Neural cell (in vitro differentiated cells): Measurements from ENCODE around the gene AGTR1. TPM values are rescaled to one million over a fixed set of nuclear protein-coding genes. Genes with fewer than 3 reads are reported as not detected.

Experiments used
- H2AFZ ChIP-seq: fragments of 200-600, 300-800 bp; sonication (generic), shearing (Covaris generic); 2 replicates; pipeline ENCODE4 v1.6.0; 2014; ENCODE audit warnings: low read depth, mild to moderate bottlenecking, antibody characterized with exemption, low read length, moderate library complexity
- H3F3A ChIP-seq: fragments of 200-600 bp; shearing (Covaris generic); 2 replicates; pipeline ENCODE4 v1.6.1; 2016; ENCODE audit warnings: mild to moderate bottlenecking, moderate library complexity, mixed read lengths, antibody characterized with exemption, low read length; ENCODE audit not compliant: insufficient read depth, poor library complexity, severe bottlenecking
- H3K27ac ChIP-seq: fragments of 200-600, 300-800 bp; sonication (generic), shearing (Covaris generic); 2 replicates; pipeline ENCODE4 v1.5.1; 2014; ENCODE audit warnings: mild to moderate bottlenecking, low read length, moderate library complexity
- H3K27me3 ChIP-seq: fragments of 300-800, 200-600 bp; sonication (generic), shearing (Covaris generic); 2 replicates; pipeline ENCODE4 v1.6.0; 2014; ENCODE audit warnings: mild to moderate bottlenecking, low read depth, low read length, moderate library complexity; ENCODE audit not compliant: insufficient read depth
- H3K36me3 ChIP-seq: fragments of 300-800, 200-600 bp; sonication (generic), shearing (Covaris generic); 2 replicates; pipeline ENCODE4 v1.5.1; 2014; ENCODE audit warnings: mild to moderate bottlenecking, antibody characterized with exemption, low read length, moderate library complexity; ENCODE audit not compliant: insufficient read depth
- H3K4me2 ChIP-seq: fragments of 300-800, 200-600 bp; sonication (generic), shearing (Covaris generic); 2 replicates; pipeline ENCODE4 v1.6.0; 2014; ENCODE audit warnings: mild to moderate bottlenecking, low read length
- H3K4me3 ChIP-seq: fragments of 300-800, 200-600 bp; sonication (generic), shearing (Covaris generic); 2 replicates; pipeline ENCODE4 v1.5.1; 2014; ENCODE audit warnings: mild to moderate bottlenecking, low read length, moderate library complexity
- H3K79me2 ChIP-seq: fragments of 200-600 bp; shearing (Covaris generic); replicated peaks from 2 replicates; pipeline ENCODE4 v1.6.0; 2014; ENCODE audit warnings: mild to moderate bottlenecking, low read length, moderate library complexity; ENCODE audit not compliant: insufficient read depth
- H3K9ac ChIP-seq: fragments of 300-800, 200-600 bp; sonication (generic), shearing (Covaris generic); 2 replicates; pipeline ENCODE4 v1.6.1; 2016; ENCODE audit warnings: mild to moderate bottlenecking, low read length, mixed read lengths
- H3K9me2 ChIP-seq: fragments of 200-600 bp; shearing (Covaris generic); 2 replicates; pipeline ENCODE4 v1.6.1; 2016; ENCODE audit warnings: mild to moderate bottlenecking, low read length, mixed read lengths; ENCODE audit not compliant: insufficient read depth
- H3K9me3 ChIP-seq: fragments of 200-600, 300-800 bp; sonication (generic), shearing (Covaris generic); 2 replicates; pipeline ENCODE4 v1.6.1; 2016; ENCODE audit warnings: mild to moderate bottlenecking, mixed run types, low read length, moderate library complexity, mixed read lengths
- H4K20me1 ChIP-seq: fragments of 200-600 bp; shearing (Covaris generic); 2 replicates; pipeline ENCODE4 v1.6.1; 2016; ENCODE audit warnings: mild to moderate bottlenecking, mixed run types; ENCODE audit not compliant: insufficient read depth
- EP300 ChIP-seq: fragments of 450-650 bp; conservative IDR thresholded peaks from 2 replicates; pipeline ENCODE4 v1.6.1; 2014; ENCODE audit warnings: antibody characterized with exemption, mild to moderate bottlenecking, moderate library complexity; ENCODE audit not compliant: poor library complexity, severe bottlenecking
- EZH2 ChIP-seq: fragments of 200-600, 300-800 bp; shearing (Covaris generic), sonication (generic); IDR thresholded peaks from 2 replicates; pipeline ENCODE4 v1.6.1; 2014; ENCODE audit warnings: antibody characterized with exemption, low read length, borderline replicate concordance, mild to moderate bottlenecking; ENCODE audit not compliant: insufficient read depth, poor library complexity, severe bottlenecking
- MXI1 ChIP-seq: fragments of 450-650 bp; conservative IDR thresholded peaks from 2 replicates; pipeline ENCODE4 v1.6.1; 2014; ENCODE audit warnings: antibody characterized with exemption, mild to moderate bottlenecking; ENCODE audit not compliant: poor library complexity, severe bottlenecking
- POLR2AphosphoS5 ChIP-seq: IDR thresholded peaks from 2 replicates; pipeline ENCODE4 v1.6.1; 2012
- RAD21 ChIP-seq: fragments of 450-650 bp; conservative IDR thresholded peaks from 2 replicates; pipeline ENCODE4 v1.6.1; 2014; ENCODE audit warnings: antibody characterized with exemption, mild to moderate bottlenecking, moderate library complexity
- SMC3 ChIP-seq: fragments of 450-650 bp; conservative IDR thresholded peaks from 2 replicates; pipeline ENCODE4 v1.6.1; 2014; ENCODE audit warnings: antibody characterized with exemption, mild to moderate bottlenecking, moderate library complexity; ENCODE audit not compliant: poor library complexity
- TAF1 ChIP-seq: IDR thresholded peaks from 2 replicates; pipeline ENCODE4 v1.6.1; 2012; ENCODE audit warnings: low read depth
- polyA plus RNA-seq: library from polyadenylated mRNA; depleted of rRNA; stranded (reverse); fragments of >200 nt; gene quantifications from 2 replicates; pipeline ENCODE4 v1.2.3, GENCODE V29; 2014
- TF ChIP-seq, protein P1 (sequence below): fragments of 450-650 bp; IDR thresholded peaks from 2 replicates; pipeline ENCODE4 v1.5.1; 2014; ENCODE audit warnings: antibody characterized with exemption, mild to moderate bottlenecking, moderate library complexity; ENCODE audit not compliant: poor library complexity, severe bottlenecking
- TF ChIP-seq, protein P2 (sequence below): IDR thresholded peaks from 2 replicates; pipeline ENCODE4 v1.6.1; 2012; ENCODE audit warnings: borderline replicate concordance

The AGTR1 gene
- polyA plus RNA-seq, 1 donor from 2014 or later = 1.3 TPM

DNA sequence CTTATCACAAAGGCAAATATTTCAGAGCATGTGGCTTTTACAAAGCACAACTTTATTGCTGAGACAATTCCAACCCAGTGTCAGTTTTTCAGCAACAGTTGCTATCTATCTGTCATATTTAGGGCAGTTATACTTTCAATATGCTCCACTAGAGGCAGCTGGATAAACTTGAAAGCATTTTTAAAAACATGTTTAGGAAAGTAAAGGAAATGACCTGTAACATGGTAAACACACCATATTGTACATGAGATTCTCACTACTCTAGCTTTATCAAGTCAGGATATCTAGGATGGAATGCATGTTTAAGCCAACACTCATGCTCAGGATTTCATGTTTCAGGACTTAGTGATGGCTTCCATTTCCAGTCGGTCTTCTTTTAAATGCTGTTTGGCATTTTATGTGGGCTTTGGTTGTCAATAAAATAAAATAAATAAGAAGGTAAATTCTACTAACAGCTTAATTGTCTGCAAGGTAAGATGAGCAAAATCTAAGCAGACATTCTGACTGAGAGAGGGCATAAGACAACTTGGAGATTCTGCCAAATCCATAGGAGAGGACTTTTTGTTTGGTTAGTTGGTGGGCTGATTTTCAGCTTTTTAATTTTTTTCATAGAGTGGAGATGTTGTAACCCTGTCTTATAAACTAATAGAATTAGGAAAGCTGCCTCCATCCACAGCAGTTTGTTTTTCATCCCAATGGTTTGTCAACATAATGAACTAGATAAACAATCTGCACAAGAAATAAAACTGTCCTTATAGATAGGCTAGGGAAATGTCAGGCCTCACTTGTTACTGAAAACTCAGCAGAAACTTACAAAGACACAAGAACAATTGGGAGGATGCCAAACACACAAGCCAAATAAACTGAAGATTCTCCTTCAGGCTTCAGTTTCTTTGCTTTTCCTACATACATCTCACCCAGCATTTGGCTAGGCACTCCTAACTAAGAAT is 66.6 kb downstream of the AGTR1 start:
- Histone ChIP-seq H3K36me3 (no peaks in the 10 kb centered on the region), H3K4me2 (no peak overlapping the region), H3K9me2 (no peaks in the 10 kb centered on the region)

DNA sequence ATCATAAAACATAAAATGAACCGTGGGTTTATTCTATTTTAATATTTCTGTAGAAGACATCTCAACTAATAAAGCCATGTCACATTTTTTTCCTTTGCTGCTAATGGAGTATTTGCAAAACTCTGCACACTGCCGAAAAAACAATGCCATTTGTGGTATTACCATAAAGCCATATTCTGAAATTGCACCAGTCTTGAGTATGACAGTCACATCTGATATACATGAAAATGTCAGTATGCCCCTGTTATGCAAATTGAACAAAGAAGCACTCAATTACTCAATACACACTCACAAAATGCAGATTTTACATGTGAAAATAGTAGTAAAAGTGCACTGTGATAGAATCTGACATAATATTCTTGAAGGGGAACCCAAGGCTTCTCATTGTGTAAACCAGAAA is 74.7 kb downstream of the AGTR1 start:
- H3K79me2 ChIP-seq = no peaks in the 10 kb centered on the region
- no peaks in the 10 kb centered on the region for H3K9me2 ChIP-seq
- H3K9me3 ChIP-seq = no peaks in the 10 kb centered on the region
- TF ChIP-seq EP300 (peak; percentile 63), SMC3 (no peak)
- peak overlapping the region; percentile 55 for H3K27ac ChIP-seq
- no peaks in the 10 kb centered on the region for H4K20me1 ChIP-seq
- no peak overlapping the region for H3K9ac ChIP-seq
- H3K4me3 ChIP-seq = no peak overlapping the region
- H3K27me3 ChIP-seq = no peaks in the 10 kb centered on the region
- no peak overlapping the region for H3K4me2 ChIP-seq
- no peaks in the 10 kb centered on the region for H3K36me3 ChIP-seq
- H2AFZ ChIP-seq = no peak overlapping the region
- H3F3A ChIP-seq = no peaks in the 10 kb centered on the region

More for the DNA sequence above, 66.6 kb downstream of the AGTR1 start:
- Histone ChIP-seq H3K27me3 (no peaks in the 10 kb centered on the region), H4K20me1 (no peaks in the 10 kb centered on the region), H3K9me3 (no peaks in the 10 kb centered on the region), H3K27ac (no peak overlapping the region), H3K79me2 (no peaks in the 10 kb centered on the region), H2AFZ (no peak overlapping the region), H3K4me3 (no peak overlapping the region), H3K9ac (no peak overlapping the region), H3F3A (no peaks in the 10 kb centered on the region)
- no peak for TF ChIP-seq TAF1
- no peak for TF ChIP-seq RAD21
- no peak for TF ChIP-seq MXI1

DNA sequence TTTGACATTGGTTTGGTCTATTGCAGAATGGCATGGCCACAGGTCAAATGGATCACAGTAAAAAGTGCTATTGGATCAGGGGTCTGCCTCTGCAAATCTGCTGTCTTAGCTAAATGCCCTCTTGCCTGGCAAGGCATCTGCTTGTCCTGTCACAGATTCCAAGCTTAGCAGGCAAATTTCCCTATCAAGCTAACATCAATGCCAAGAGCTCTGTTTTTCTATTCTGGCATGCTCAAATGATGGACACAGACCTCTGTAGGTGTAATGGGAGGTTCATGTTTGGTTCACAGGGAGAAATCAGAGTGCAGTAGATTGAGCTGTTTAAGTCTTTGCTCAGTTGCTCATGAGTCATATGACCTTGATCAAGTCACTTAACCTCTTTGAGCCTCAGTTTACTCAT is 75.1 kb downstream of the AGTR1 start:
- Histone ChIP-seq H3K9me3 (no peaks in the 10 kb centered on the region), H3K27ac (peak overlapping the region; percentile 55), H3K4me3 (no peak overlapping the region), H2AFZ (no peak overlapping the region), H3K79me2 (no peaks in the 10 kb centered on the region), H3F3A (no peaks in the 10 kb centered on the region), H3K9ac (no peak overlapping the region), H3K36me3 (no peaks in the 10 kb centered on the region), H4K20me1 (no peaks in the 10 kb centered on the region), H3K27me3 (no peaks in the 10 kb centered on the region), H3K9me2 (no peaks in the 10 kb centered on the region), H3K4me2 (no peak overlapping the region)
- TF ChIP-seq POLR2AphosphoS5 (no peak), TAF1 (no peak), EZH2 (no peak), EP300 (no peak), MXI1 (no peak), SMC3 (no peak), RAD21 (no peak)
- TF ChIP-seq, protein P1, sequence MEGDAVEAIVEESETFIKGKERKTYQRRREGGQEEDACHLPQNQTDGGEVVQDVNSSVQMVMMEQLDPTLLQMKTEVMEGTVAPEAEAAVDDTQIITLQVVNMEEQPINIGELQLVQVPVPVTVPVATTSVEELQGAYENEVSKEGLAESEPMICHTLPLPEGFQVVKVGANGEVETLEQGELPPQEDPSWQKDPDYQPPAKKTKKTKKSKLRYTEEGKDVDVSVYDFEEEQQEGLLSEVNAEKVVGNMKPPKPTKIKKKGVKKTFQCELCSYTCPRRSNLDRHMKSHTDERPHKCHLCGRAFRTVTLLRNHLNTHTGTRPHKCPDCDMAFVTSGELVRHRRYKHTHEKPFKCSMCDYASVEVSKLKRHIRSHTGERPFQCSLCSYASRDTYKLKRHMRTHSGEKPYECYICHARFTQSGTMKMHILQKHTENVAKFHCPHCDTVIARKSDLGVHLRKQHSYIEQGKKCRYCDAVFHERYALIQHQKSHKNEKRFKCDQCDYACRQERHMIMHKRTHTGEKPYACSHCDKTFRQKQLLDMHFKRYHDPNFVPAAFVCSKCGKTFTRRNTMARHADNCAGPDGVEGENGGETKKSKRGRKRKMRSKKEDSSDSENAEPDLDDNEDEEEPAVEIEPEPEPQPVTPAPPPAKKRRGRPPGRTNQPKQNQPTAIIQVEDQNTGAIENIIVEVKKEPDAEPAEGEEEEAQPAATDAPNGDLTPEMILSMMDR = no peak
- TF ChIP-seq, protein P2, sequence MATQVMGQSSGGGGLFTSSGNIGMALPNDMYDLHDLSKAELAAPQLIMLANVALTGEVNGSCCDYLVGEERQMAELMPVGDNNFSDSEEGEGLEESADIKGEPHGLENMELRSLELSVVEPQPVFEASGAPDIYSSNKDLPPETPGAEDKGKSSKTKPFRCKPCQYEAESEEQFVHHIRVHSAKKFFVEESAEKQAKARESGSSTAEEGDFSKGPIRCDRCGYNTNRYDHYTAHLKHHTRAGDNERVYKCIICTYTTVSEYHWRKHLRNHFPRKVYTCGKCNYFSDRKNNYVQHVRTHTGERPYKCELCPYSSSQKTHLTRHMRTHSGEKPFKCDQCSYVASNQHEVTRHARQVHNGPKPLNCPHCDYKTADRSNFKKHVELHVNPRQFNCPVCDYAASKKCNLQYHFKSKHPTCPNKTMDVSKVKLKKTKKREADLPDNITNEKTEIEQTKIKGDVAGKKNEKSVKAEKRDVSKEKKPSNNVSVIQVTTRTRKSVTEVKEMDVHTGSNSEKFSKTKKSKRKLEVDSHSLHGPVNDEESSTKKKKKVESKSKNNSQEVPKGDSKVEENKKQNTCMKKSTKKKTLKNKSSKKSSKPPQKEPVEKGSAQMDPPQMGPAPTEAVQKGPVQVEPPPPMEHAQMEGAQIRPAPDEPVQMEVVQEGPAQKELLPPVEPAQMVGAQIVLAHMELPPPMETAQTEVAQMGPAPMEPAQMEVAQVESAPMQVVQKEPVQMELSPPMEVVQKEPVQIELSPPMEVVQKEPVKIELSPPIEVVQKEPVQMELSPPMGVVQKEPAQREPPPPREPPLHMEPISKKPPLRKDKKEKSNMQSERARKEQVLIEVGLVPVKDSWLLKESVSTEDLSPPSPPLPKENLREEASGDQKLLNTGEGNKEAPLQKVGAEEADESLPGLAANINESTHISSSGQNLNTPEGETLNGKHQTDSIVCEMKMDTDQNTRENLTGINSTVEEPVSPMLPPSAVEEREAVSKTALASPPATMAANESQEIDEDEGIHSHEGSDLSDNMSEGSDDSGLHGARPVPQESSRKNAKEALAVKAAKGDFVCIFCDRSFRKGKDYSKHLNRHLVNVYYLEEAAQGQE = no peak
